HG02840 (cell line): Measurements from ENCODE around the gene SLA2.
"Not testable (repeated sequence)": the region's sequence is repeated elsewhere in the genome, so short reads cannot be mapped to it uniquely, and the experiment has no call there.

ENCODE experiments used
- ATAC-seq: cut with Tn5 transposase; IDR thresholded peaks from one replicate; pipeline ENCODE4 v1.9.1; 2021; ENCODE audit warnings: mild to moderate bottlenecking, moderate library complexity, moderate number of reproducible peaks; ENCODE audit not compliant: unreplicated experiment, low FRiP score

SLA2 gene

DNA sequence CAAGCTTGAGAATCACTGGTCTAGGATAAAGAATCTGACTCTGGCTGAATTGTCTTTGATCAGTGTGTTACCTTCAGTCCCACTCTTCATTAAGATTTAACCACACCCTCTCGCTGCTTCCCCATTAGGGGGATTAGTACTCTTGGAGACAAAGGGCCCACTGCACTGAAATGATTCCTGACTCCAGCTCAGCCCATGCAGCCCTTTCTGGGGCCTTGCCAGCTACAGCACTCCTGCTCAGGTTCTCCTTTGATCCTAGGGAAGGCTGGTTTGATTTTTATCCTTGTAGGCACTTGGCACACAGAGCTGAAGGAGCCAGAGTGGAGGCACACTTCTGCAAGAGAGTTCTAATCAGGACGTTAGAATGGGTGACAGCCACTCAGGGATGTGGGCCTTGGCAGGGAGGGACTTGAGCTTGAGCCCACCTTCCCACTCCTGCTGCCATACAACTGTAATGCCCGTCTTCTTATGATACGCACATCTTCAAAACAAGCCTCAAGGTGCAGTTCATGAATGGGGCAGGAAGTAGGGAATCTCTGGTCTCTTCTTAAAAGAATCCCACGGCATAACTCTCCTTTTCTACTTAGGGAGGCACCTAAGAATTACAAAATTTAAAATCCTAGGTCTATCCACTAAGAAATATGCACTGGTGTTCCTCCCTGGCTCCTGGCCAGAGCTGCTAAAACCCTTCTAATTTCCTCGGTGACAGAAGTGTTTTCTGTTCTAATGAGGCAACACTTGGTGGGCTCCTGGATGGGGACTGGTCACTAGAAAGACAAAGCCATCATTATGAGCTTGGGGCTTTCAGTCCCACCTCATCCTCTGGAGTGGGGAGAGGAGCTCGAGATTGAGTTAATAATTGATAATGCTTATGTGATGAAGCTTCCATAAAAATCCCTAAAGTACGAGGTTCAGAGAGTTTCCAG is 1.5 kb upstream of the SLA2 start:
- ATAC-seq = no peak

GRCh38 chr20:36646678-36647077 is 682 bp upstream of the SLA2 start:
- no peak for ATAC-seq

DNA sequence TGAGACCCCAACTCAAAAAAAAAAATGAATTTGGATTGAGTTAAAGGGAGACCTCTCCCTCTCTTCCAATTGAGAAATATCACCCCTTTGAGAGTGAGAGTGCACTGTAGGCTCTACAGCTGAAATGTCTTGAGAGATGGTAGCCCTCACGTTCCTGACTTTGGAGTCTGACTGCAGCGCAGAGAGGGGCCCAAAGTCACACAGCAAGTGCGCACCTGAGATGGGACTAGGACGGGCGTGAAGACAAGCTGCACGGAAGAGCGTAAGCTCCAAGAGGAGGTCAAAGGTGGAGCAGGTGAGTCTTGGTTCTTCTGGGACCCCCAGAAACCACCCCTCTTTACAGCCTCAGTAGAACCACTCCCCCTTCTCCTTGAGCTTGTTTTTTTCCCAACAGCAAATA is 643 bp downstream of the SLA2 start:
- ATAC-seq = no peak

DNA sequence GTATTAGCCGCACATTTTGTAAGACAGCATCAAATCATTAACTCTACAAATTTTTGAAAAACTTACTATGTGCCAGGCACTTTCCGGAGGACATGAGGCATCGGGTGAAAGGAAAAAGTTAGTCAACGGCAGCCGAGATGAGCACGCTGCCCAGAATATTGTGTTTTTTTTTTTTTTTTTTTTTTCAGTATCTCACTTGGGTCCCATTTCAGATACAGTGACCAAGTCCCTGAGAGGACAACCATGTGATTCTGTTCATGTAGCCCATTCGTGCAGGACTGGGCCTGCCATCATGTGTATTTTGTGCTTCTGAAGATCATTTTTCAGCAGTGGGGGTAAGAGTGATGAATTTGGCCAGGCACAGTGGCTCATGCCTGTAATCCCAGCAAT is 1.3 kb downstream of the SLA2 start:
- ATAC-seq = no peak

DNA sequence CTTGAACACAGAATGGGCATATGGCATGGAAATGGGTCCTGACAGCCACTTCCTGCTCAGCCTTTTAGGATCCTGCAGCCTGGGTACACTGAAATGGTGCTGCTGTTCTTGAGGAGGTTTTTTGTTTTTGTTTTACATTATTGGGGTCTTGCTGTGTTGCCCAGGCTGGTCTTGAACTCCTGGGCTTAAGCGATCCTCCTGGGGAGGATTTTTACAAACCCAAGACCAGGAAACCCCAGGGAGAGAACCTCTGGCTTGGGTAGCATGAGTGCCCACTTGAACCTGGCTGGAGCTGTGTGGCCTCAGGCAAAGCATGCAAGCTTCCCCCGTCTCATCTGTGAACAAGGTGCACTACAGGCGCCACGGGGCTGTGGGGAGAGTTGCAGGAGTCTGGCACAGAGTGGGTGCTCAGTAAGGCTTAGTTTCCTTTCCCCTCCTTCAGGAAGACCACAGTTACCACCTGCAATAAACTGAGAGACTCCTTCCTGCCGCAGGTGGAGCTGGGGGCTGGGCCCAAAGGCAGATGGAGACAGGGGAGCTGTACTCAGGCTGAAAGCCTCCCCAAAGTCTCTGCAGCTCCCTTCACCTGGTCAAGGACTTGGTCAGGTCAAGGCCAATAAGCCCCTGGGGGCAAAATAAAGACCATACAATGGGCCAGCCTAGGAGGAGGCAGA is 1.8 kb downstream of the SLA2 start:
- no peak for ATAC-seq

GRCh38 chr20:36642136-36642535 is 3.9 kb downstream of the SLA2 start:
- no peak for ATAC-seq

DNA sequence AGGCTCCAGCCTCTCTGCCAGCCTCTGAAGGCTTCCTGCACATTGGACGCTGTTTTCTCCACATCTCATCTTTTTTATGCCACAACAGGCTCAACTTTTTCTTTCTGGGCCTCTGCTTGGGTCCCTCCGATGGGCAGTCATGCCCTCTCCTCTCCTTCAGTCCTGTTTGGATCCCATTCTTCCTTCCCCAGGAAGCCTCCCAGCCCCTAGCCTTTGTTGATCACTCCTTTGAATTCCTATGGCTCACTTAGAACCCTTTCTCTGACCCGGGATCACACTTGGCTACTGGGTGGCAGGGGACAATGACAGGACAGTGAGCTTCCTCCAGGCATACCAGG is 4.5 kb downstream of the SLA2 start:
- ATAC-seq = no peak

- not testable (repeated sequence) for ATAC-seq
Observed at GRCh38 chr20:36638876-36639400, 7.1 kb downstream of the SLA2 start.

DNA sequence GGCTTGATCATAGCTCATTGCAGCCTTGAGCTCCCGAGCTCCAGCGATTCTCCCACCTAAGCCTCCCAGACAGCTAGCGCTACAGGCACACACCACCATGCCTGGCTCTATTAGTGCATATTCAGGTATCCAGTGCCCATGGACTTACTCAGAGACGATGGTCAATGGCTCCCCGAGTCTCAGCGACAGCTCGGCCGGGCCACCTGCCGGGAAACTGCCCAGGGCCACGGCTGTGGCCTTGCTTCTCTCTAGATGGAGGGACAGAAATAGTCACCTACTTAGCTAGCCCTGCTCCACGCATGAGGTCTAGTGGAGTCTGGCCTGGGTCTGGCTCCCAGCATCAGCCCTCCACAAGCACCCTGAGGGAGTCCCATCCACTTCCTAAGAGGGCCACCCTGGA is 11.7 kb downstream of the SLA2 start:
- no peak for ATAC-seq

- ATAC-seq = no peak
Observed at GRCh38 chr20:36633285-36633772, 12.7 kb downstream of the SLA2 start.

- no peak for ATAC-seq
Observed at GRCh38 chr20:36632487-36633284, 13.3 kb downstream of the SLA2 start.

- ATAC-seq = no peak
Observed at GRCh38 chr20:36632147-36632486, 13.9 kb downstream of the SLA2 start.

GRCh38 chr20:36631646-36632045 is 14.3 kb downstream of the SLA2 start:
- ATAC-seq = no peak

DNA sequence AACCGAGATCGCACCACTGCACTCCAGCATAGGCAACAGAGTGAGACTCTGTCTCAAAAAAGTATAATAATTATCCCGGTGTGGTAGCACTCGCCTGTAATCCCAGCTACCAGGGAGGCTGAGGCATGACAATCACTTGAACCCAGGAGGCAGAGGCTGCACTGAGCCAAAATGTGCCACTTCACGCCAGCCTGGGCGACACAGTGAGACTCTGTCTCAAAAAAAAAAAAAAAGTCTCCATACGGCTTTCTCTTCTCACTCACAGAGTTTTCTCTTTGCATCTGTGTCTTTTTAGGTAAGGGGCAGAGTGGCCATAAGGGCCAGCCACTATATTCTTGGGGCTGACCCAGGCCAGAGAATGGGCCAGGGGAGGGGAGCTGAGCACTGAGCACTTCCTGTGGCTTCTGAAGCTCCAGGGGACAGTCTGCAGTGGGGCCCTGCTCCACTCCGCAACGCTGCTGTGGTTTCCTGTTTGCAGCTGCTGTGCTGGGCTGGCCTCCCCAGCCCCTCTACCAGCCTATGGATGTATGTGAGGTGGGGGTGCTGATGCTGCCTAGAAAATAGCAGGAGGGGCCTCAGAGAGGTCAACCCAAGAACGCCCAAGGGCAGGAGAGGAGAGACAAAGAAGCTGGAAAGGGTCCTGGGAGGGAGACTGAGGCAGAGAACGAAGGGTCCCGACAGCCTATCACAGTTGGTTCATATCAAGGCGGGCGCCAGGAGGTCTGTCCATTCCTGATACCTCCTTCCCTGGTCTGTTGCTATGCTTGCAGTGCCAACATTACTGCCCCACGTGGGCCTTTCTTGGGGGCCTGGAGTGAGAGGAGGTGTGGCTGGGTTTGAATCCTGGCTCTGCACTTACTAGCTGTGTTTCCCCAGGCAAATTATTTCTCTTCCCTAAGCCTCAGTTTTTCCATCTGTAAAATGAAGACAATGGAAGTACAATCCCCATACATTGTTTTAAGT is 16.0 kb downstream of the SLA2 start:
- ATAC-seq = no peak

- ATAC-seq = no peak
Observed at GRCh38 chr20:36628076-36628475, 17.9 kb downstream of the SLA2 start.

DNA sequence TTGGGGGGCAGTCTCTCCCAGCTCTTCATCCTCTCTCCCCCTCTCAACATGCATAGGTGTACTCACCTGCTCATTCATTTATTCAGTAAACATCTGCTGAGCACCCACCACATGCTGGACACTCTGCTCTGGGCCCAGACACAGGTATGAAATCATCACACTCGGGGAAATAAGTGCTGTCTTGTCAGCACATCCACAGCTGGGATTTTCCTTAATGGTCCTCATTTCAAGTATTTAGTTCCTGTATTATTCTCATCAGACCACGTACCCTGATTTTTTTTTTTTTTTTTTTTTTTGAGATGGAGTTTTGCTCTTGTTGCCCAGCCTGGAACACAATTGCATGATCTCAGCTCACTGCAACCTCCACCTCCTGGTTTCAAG is 21.1 kb downstream of the SLA2 start:
- ATAC-seq = no peak

DNA sequence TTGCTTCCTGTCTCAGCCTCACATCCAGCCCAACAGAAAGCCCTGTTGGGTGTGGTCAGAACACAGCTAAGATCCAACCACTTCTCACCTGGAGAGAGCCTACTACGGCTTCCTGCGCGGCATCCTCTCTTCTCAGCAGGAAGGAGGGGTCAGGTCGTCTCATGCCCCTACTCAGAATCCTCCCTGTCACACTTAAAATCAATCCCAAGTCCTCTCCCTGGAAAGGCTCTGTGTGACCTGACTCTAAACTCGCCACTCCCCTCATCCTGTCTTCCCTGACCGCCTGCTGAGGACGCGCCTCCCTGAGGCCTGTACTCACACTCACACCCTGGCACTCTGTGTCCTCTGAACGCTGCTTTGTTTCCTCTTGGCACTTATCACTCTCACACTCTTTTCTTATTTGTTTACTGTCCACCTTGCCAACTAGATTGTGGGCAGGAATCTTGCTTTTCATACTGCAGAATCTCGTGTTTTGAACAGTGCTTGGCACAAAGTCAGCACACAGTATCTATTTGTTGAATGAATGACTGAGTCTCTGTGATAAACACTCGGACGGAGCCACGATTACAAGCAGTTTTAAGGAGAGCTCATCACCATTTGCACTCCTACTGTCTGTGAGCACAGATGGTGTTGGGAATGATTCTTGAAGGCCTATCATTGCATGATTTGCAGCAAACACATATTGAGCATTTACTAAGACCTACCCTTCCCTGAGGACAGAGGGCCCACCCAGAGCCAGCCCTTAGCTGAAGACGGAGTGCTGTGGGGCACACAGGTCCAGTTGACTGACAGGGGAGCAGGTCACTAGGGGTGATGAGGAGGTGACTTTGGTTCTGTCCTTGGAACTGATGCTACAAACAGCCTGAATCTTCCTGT is 21.7 kb downstream of the SLA2 start:
- no peak for ATAC-seq

GRCh38 chr20:36623444-36623843 is 22.6 kb downstream of the SLA2 start:
- no peak for ATAC-seq

DNA sequence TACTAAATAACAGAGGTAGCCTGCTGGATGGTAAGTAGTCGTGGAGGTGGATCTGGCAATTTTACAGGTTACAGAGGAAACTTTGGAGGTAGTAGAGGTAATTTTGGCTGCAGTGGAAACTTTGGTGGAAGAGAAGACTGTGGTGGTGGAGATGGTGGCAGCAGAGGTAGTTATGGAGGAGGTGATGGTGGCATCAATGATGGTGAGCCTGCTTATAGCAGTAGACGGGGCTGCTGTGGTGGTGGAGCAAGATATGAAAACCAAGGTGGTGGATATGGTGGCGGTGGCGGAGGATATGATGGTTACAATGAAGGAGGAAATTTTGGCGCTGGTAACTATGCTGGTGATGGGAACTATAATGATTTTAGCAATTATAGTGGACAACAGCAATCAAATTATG is 25.1 kb downstream of the SLA2 start:
- no peak for ATAC-seq
